HG02981 (cell line): ENCODE measurements around the gene SBF2.
A peak's percentile ranks its signal among the peaks of the same experiment; 100 is the strongest.

ENCODE experiments used
- ATAC-seq: cut with Tn5 transposase; IDR thresholded peaks from one replicate; pipeline ENCODE4 v1.9.1; 2021; ENCODE audit warnings: mild to moderate bottlenecking, moderate library complexity; ENCODE audit not compliant: unreplicated experiment

The SBF2 gene

GRCh38 chr11:10302744-10303557 lies 8.9 kb upstream of the SBF2 start:
- ATAC-seq: no peak

GRCh38 chr11:10302359-10302743 lies 8.3 kb upstream of the SBF2 start:
- ATAC-seq: no peak

GRCh38 chr11:10301656-10302358 lies 7.8 kb upstream of the SBF2 start:
- no peak for ATAC-seq

- ATAC-seq: peak; percentile 96
These were observed 4.3 kb upstream of the SBF2 start for GRCh38 chr11:10298342-10298741.

- no peak for ATAC-seq
These were observed 1.3 kb upstream of the SBF2 start for GRCh38 chr11:10295064-10295901.

DNA sequence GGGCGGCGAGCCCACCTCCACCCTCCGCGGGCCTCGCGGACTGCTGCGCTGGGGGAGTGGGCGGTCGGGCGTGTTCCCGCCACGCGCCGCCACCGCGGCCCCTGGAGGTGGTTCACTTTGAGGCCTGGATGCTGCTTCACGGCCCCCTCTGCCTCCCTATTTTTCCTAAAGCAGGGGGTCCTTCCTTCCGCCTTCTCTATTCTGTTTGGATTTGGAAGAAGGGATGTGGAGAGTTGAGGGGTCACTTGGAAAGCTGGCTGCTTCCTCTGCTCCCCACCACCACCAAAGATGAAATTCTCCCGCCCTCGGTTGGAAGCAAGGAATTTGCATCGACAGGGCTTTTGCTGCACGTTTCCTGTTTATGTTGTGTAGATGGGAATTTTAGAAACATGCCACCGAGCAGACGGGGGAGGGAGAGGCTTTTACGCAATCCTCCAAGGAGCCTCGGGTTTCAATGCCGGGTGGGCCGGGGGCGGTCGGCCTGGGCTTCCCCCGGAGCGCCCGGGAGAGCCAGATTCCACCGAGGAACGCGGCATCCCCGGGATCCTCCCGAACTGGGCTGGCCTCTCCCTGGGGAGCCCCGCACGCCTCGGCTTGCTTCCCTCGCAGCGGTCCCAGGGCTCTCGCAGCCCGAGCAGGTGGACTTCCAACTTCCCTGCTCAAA lies 403 bp upstream of the SBF2 start:
- no peak for ATAC-seq

DNA sequence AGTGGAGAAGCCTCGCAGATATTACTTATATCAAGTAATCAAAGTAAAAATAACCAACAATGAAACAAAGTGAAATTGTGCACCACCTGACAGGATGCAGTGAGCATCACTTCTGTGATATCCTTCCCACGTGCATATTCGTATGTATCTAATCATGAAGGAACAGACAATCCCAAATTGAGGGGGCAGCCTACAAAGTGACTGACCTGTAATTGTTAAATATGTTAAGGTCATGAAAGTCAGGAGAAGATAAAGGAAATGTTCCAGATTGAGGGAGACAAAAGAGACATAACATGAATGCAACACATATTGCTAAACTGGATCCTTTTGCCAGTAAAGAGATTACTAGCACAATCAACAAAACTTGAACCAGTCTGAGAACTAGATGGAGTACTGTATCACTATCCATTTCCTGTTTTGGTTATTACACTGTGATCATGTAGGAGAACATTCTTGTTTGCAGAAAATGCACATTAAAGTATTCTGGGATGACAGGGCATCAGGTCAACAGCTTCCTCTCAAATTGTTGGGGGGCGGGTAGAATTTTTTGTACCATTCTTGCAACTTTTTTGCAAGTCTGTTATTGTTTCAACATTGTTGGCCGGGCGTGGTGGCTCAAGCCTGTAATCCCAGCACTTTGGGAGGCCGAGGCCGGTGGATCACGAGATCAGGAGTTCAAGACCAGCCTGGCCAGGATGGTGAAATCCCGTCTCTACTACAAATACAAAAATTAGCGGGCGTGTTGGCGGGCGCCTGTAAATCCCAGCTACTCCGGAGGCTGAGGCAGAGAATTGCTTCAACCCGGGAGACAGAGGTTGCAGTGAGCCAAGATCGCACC lies 2.0 kb downstream of the SBF2 start:
- no peak for ATAC-seq

GRCh38 chr11:10289765-10290380 lies 4.1 kb downstream of the SBF2 start:
- no peak for ATAC-seq

DNA sequence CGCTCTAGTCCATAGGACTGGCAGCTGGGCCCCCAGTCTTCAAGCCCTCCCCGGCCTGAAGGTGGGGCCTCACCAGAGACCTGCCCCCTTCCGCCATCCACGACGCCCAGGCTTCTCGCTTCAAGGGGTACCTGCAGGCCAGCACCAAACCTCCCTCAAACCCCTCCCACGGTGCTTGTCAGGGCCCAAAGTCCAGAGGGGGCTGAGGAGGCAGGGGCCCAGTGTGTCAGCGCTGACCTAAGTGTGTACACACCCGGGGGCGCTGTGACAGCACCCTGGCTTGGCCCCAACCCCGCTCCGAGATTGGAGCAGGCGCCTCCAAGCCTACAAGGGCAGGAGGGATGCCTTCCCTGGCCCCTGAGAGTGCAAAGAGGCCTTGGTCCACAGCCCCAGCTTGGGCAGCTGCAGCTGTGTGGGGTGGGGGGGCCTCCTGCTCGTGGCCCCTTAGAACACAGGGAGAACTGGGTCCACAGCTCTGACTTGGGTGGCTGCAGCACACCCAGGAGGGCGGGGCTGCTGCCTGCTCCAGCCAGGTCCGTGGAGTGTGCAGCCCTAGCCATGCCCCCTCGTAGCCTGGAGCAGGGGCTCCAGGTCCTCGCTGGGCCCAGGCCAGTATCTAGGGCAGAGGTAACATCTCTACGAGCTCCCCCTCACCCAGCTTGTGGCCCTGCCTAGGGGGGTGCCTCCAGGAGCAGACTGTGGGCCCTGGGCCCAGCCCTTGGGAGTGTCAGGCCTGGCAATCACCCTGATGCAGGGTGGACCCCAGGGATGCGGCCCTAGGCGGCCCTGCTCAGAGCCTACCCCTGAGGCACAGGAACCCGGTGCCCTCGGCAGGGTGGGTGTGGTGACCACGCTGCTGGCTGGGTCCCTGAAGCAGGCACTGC lies 4.9 kb downstream of the SBF2 start:
- ATAC-seq: no peak

DNA sequence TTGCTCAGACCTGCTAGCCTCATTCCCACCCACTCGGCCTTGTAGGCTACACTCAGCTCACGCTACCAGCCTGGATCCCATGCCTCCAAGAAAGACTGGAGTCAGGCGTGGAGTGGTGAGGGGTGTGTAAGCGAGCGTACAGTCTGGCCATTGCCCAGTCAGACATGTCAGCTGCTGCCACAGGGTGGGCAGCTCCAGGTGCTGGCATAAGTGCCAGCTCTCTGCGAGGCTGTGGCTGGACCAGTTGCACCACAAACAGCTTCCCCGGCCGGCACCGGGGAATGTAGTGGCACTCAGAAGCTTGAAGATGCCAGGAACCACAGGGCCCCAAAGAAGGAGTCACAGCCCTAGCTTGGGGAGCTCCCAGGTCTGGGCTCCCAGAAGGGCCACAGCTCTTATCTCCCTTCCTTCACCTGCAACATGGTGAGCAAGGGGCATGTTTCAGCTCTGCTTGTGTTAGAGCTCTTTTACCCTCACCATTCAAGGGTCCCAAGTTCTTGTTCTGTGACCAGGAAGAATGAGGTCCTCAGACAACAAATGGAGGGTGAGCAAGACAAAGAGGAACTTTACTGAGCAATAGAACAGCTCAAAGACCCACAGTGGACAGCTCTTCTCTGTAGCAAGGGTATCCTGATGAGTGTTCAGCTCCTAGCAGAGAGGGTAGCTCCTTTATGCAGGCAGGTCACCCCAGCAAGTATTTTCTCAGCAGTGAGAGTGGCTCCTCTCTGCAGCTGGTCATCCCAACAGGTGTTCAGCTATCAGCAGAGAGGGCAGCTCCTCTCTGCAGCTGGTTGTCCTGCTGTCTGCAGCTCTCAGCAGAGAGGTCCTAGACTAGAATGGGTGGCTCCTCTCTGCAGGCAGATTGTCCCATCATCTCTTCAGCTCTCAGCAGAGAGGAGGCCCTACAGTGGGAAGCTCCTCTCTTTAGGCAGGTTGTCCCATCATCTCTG lies 6.0 kb downstream of the SBF2 start:
- ATAC-seq: no peak

DNA sequence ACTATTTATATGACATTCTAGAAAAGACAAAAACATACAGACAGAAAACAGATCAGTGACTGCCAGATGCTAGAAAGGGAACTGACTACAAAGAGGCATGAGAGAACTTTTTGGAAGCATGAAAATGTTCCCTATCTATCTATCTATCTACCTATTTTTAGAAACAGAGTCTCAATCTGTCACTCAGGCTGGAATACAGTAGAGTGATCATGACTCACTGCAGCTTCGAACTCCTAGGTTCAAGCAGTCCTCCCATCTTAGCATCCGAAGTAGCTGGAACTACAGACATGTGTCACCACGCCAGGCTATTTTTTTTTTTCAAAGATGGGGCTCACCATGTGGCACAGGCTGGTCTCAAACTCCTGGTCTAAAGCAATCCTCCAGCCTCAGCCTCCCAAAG lies 6.9 kb downstream of the SBF2 start:
- ATAC-seq: no peak

DNA sequence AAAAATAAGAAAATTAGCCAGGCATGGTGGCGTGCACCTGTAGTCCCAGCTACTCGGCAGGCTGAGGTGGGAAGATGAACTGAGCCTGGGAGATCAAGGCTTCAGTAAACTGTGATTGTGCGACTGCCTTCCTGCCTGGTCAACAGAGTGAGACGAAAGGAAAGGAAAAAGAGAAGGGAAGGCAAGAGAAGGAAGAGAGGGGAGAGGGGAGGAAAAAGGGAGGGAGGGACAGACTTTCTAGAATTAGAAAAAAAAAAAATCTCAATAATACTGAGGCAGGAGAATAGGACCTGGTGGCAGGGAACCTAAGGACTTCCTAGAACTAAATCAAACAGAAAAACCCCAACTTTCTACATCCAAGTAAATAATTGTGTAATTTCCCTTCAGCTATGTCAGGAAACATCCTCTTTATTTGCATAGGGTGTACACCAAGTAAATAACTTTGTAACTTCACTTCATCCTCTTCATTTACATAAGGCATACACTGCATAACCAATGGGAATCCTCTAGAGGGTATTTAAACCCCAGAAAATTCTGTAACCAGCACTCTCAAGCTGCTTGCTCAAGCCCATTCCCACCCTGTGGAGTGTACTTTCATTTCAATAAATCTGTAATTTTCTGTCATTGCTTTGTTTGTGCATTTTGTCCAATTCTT lies 8.7 kb downstream of the SBF2 start:
- ATAC-seq: no peak

DNA sequence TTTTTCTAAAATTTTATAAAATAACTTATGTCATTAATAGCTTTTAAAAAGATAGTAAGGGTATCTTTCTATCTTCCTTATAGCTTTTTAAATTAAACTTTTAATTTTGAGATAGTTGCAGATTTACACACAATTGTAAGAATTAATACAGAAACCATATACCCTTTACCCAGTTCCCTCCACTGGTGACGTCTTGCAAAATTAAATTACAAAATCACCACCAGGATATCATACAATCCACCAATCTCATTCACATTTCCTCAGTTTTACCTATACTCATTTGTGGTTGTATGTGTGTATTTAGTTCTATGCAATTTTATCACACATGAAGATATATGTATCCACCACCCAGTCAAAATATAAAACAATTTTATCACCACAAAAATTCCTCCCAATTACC lies 10.0 kb downstream of the SBF2 start:
- ATAC-seq: no peak

DNA sequence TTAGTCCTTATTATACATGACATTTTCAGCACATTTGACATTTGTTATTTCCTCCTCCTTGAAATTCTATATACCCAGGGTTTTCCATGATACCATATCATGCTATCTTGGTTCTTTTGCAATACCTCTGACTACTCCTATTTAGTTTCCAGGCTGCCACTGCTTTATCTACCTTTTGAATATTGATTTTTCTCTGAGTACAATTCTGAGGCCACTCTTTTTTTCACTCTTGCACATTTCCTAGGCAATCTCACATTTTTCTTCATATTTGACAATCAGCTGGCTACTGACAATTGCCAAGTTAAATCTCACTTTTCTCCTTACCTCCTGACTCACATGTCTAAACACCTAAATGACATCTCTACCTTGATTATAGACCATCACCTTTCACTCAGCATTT lies 11.9 kb downstream of the SBF2 start:
- no peak for ATAC-seq

GRCh38 chr11:10275714-10276113 lies 18.3 kb downstream of the SBF2 start:
- ATAC-seq: no peak

DNA sequence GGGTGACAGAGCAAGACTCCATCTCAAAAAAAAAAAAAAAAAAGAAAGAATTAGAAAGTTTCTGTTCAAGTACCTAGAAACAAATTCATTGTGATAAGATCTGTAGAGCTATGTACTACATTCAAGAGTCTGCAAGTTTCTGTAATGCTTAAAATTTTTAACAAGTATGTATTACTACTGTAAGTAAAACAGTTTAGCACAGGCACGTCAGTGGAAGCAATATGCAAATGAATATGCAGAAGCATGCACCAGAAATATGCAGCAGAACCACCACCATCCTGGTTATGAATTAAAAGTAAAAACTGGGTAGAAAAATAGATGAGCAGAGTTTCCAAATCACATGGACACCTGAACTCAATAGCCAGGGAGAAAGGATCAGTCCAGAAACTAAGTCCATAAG lies 19.3 kb downstream of the SBF2 start:
- no peak for ATAC-seq

DNA sequence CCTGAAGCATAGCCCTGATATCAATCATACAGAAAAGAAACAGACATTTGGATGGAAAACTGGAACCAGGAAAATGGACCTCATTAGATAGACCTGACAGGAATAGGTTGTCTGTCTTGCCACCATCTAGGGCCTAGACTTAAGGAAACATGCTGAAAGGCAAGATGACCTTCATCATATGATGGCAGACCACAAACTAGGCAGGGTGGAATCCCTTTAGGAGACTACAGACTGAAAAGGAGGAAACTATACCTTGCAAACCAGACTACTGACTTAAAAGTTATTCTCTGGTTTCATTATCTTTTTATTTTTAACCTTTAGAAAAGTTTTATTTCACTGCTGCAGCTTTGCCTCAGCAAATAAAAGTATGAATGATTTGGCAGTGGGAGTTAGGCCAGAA lies 20.3 kb downstream of the SBF2 start:
- ATAC-seq: no peak
